WTC11 (cell line): ENCODE data around the gene SIGLEC12. TPM values are rescaled to one million over a fixed set of nuclear protein-coding genes. Genes with fewer than 3 reads are reported as not detected.

ENCODE experiments used
- ATAC-seq: fragments of 200-7000 bp; cut with Tn5 transposase; 2 replicates; pipeline ENCODE4 v1.10.0; 2021; ENCODE audit warnings: mild to moderate bottlenecking, moderate library complexity
- CTCF ChIA-PET: fragments of 300-600 bp; sonication (Branson Sonifier 250); formaldehyde crosslinking; loops from one replicate; lab custom pipeline; 2021; ENCODE audit warnings: antibody characterized with exemption; lab: Charles Lee
- POLR2A ChIA-PET: fragments of 350-600 bp; sonication (Branson Sonifier 250); formaldehyde crosslinking; loops from one replicate; lab custom pipeline; 2021; ENCODE audit warnings: antibody characterized with exemption; lab: Charles Lee
- DNase-seq: peaks from one replicate; pipeline ENCODE4 v3.0.0; 2021; ENCODE audit warnings: low spot score
- H3K27ac Mint-ChIP-seq: 2 replicates; pipeline ENCODE4 v1.8.0; 2021; ENCODE audit warnings: mixed read lengths
- H3K27me3 Mint-ChIP-seq: 2 replicates; pipeline ENCODE4 v1.8.0; 2021; ENCODE audit warnings: low read depth, mild to moderate bottlenecking, moderate library complexity, mixed read lengths
- H3K36me3 Mint-ChIP-seq: 2 replicates; pipeline ENCODE4 v1.8.0; 2021; ENCODE audit warnings: mixed read lengths
- H3K4me1 Mint-ChIP-seq: 2 replicates; pipeline ENCODE4 v1.8.0; 2022; ENCODE audit warnings: mixed read lengths
- H3K4me3 Mint-ChIP-seq: 2 replicates; pipeline ENCODE4 v1.8.0; 2021; ENCODE audit warnings: mild to moderate bottlenecking, moderate library complexity, mixed read lengths
- H3K9me3 Mint-ChIP-seq: 2 replicates; pipeline ENCODE4 v1.8.0; 2021; ENCODE audit warnings: mixed read lengths
- CREB1 ChIP-seq: sonication (generic); formaldehyde crosslinking; IDR thresholded peaks from 2 replicates; pipeline ENCODE4 v1.8.0; 2023; ENCODE audit warnings: mild to moderate bottlenecking, missing genetic modification reagents
- FOXK1 ChIP-seq: sonication (generic); formaldehyde crosslinking; IDR thresholded peaks from 2 replicates; pipeline ENCODE4 v1.8.0; 2022; ENCODE audit warnings: mild to moderate bottlenecking, moderate library complexity, missing genetic modification reagents
- HMGA2 ChIP-seq: fragments of 250-450 bp; sonication (Bioruptor Pico); IDR thresholded peaks from 2 replicates; pipeline ENCODE4 v1.4.0; 2021; ENCODE audit warnings: mild to moderate bottlenecking, moderate library complexity
- MXD4 ChIP-seq: fragments of 250-450 bp; sonication (Bioruptor Pico); IDR thresholded peaks from 2 replicates; pipeline ENCODE4 v1.8.0; 2021; ENCODE audit warnings: mild to moderate bottlenecking, moderate library complexity, borderline replicate concordance
- NFATC4 ChIP-seq: fragments of 250-450 bp; sonication (Bioruptor Pico); IDR thresholded peaks from 2 replicates; pipeline ENCODE4 v1.9.0; 2021; ENCODE audit warnings: mild to moderate bottlenecking
- NFE2L1 ChIP-seq: sonication (generic); formaldehyde crosslinking; IDR thresholded peaks from 2 replicates; pipeline ENCODE4 v1.8.1; 2023; ENCODE audit warnings: missing genetic modification reagents
- NR1H2 ChIP-seq: sonication (generic); formaldehyde crosslinking; IDR thresholded peaks from 2 replicates; pipeline ENCODE4 v1.9.0; 2021; ENCODE audit warnings: mild to moderate bottlenecking, moderate library complexity, missing genetic modification reagents
- RELA ChIP-seq: sonication (generic); formaldehyde crosslinking; IDR thresholded peaks from 2 replicates; pipeline ENCODE4 v1.8.1; 2022; ENCODE audit warnings: missing genetic modification reagents, mild to moderate bottlenecking, borderline replicate concordance
- SP1 ChIP-seq: sonication (generic); formaldehyde crosslinking; conservative IDR thresholded peaks from 2 replicates; pipeline ENCODE4 v1.8.1; 2022; ENCODE audit warnings: missing genetic modification reagents
- TCF7 ChIP-seq: sonication (generic); formaldehyde crosslinking; IDR thresholded peaks from 2 replicates; pipeline ENCODE4 v1.8.0; 2022; ENCODE audit warnings: mild to moderate bottlenecking, low read depth, missing genetic modification reagents, moderate library complexity
- ZNF416 ChIP-seq: fragments of 250-450 bp; sonication (Bioruptor Pico); IDR thresholded peaks from 2 replicates; pipeline ENCODE4 v1.9.0; 2021; ENCODE audit warnings: mild to moderate bottlenecking, inconsistent platforms
- total RNA-seq: library from RNA; stranded (reverse); gene quantifications from 3 replicates; pipeline ENCODE4 v1.2.3, GENCODE V29; 2021
- TF ChIP-seq, protein P1 (sequence below): sonication (generic); formaldehyde crosslinking; conservative IDR thresholded peaks from 2 replicates; pipeline ENCODE4 v1.8.1; 2022; ENCODE audit warnings: mild to moderate bottlenecking, missing genetic modification reagents
- TF ChIP-seq, protein P2 (sequence below): sonication (generic); formaldehyde crosslinking; IDR thresholded peaks from 2 replicates; pipeline ENCODE4 v1.8.1; 2023; ENCODE audit warnings: mild to moderate bottlenecking, missing genetic modification reagents, moderate library complexity
- TF ChIP-seq, protein P3 (sequence below): sonication (generic); formaldehyde crosslinking; IDR thresholded peaks from 2 replicates; pipeline ENCODE4 v1.8.1; 2022; ENCODE audit warnings: missing genetic modification reagents, borderline replicate concordance
- TF ChIP-seq, protein P4 (sequence below): sonication (generic); formaldehyde crosslinking; IDR thresholded peaks from 2 replicates; pipeline ENCODE4 v1.8.1; 2022; ENCODE audit warnings: mild to moderate bottlenecking, moderate library complexity, missing genetic modification reagents
- TF ChIP-seq, protein P5 (sequence below): sonication (generic); formaldehyde crosslinking; IDR thresholded peaks from 2 replicates; pipeline ENCODE4 v1.8.1; 2023; ENCODE audit warnings: mild to moderate bottlenecking, missing genetic modification reagents
- TF ChIP-seq, protein P6 (sequence below): sonication (generic); formaldehyde crosslinking; IDR thresholded peaks from 2 replicates; pipeline ENCODE4 v1.8.0; 2022; ENCODE audit warnings: mild to moderate bottlenecking, missing genetic modification reagents
- TF ChIP-seq, protein P7 (sequence below): sonication (generic); formaldehyde crosslinking; IDR thresholded peaks from 2 replicates; pipeline ENCODE4 v1.8.1; 2023; ENCODE audit warnings: mild to moderate bottlenecking, missing genetic modification reagents, moderate library complexity
- TF ChIP-seq, protein P8 (sequence below): sonication (generic); formaldehyde crosslinking; IDR thresholded peaks from 2 replicates; pipeline ENCODE4 v1.8.0; 2022; ENCODE audit warnings: mild to moderate bottlenecking, missing genetic modification reagents
- TF ChIP-seq, protein P9 (sequence below): fragments of 250-450 bp; sonication (Bioruptor Pico); IDR thresholded peaks from 2 replicates; pipeline ENCODE4 v1.9.0; 2021; ENCODE audit warnings: mild to moderate bottlenecking
- TF ChIP-seq, protein P10 (sequence below): sonication (generic); formaldehyde crosslinking; IDR thresholded peaks from 2 replicates; pipeline ENCODE4 v1.8.1; 2022; ENCODE audit warnings: low read depth, mild to moderate bottlenecking, moderate library complexity, missing genetic modification reagents, borderline replicate concordance

The SIGLEC12 gene
- total RNA-seq, 1 experiment from 2014 or later: not detected

DNA sequence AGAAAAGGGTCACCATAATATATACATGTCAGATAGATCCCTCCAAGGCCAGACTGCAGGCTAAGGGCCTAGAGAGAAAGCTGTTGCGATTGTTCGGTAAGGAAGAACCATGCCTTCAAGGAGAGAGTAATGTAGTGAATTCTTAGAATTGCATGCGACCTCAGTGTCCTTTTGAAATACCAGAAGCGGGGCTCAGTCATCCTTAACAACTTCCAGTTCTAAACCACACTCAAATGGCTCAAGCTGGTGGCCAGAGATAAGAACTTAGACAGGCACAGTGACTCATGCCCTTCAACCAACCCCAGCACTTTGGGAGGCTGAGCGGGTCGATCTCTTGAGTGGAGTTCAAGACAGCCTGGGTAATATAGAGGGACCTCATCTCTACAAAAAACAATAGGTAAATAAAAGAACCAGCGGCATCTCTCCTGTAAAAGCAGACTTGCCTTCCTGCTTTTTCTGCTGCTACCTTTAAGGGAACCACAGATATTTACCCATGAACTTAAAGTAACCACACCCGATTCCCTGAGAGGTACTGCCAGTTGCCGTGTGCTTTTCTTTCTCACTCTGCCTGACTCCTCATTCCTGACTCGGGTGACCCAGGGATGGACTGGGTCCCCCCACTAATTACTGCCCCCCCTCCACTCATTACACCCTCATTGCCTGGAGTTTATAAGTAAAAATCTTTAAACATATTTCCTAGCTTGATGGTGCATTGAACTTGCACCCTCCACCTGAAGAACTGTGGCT is 45.2 kb upstream of the SIGLEC12 start:
- TF ChIP-seq NFE2L1 (no peak), TCF7 (no peak), NR1H2 (CRISPR knock-in tag) (no peak), HMGA2 (no peak)
- TF ChIP-seq, protein P1, sequence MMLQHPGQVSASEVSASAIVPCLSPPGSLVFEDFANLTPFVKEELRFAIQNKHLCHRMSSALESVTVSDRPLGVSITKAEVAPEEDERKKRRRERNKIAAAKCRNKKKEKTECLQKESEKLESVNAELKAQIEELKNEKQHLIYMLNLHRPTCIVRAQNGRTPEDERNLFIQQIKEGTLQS (CRISPR knock-in tag): no peak
- TF ChIP-seq, protein P2, sequence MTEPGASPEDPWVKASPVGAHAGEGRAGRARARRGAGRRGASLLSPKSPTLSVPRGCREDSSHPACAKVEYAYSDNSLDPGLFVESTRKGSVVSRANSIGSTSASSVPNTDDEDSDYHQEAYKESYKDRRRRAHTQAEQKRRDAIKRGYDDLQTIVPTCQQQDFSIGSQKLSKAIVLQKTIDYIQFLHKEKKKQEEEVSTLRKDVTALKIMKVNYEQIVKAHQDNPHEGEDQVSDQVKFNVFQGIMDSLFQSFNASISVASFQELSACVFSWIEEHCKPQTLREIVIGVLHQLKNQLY (CRISPR knock-in tag): no peak
- TF ChIP-seq, protein P3, sequence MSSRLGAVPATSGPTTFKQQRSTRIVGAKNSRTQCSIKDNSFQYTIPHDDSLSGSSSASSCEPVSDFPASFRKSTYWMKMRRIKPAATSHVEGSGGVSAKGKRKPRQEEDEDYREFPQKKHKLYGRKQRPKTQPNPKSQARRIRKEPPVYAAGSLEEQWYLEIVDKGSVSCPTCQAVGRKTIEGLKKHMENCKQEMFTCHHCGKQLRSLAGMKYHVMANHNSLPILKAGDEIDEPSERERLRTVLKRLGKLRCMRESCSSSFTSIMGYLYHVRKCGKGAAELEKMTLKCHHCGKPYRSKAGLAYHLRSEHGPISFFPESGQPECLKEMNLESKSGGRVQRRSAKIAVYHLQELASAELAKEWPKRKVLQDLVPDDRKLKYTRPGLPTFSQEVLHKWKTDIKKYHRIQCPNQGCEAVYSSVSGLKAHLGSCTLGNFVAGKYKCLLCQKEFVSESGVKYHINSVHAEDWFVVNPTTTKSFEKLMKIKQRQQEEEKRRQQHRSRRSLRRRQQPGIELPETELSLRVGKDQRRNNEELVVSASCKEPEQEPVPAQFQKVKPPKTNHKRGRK (CRISPR knock-in tag): no peak
- TF ChIP-seq, protein P4, sequence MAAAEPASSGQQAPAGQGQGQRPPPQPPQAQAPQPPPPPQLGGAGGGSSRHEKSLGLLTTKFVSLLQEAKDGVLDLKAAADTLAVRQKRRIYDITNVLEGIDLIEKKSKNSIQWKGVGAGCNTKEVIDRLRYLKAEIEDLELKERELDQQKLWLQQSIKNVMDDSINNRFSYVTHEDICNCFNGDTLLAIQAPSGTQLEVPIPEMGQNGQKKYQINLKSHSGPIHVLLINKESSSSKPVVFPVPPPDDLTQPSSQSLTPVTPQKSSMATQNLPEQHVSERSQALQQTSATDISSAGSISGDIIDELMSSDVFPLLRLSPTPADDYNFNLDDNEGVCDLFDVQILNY (CRISPR knock-in tag): no peak
- TF ChIP-seq, protein P5, sequence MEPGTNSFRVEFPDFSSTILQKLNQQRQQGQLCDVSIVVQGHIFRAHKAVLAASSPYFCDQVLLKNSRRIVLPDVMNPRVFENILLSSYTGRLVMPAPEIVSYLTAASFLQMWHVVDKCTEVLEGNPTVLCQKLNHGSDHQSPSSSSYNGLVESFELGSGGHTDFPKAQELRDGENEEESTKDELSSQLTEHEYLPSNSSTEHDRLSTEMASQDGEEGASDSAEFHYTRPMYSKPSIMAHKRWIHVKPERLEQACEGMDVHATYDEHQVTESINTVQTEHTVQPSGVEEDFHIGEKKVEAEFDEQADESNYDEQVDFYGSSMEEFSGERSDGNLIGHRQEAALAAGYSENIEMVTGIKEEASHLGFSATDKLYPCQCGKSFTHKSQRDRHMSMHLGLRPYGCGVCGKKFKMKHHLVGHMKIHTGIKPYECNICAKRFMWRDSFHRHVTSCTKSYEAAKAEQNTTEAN: no peak
- Mint-ChIP-seq H3K36me3 (no peaks in the 10 kb centered on the region), H3K4me1 (peaks cover 3% of the 10 kb centered on the region), H3K27ac (no peak overlapping the region), H3K4me3 (no peak overlapping the region), H3K27me3 (peaks cover 55% of the 10 kb centered on the region), H3K9me3 (peaks cover 5% of the 10 kb centered on the region; the same call in 1 of the 2 replicates)
- ChIA-PET POLR2A (no interaction called here), CTCF (interaction anchor here (1.2 kb wide), 1 partner anchor 18 kb away, joined by 4 read pairs; no protein-coding TSS in a partner anchor)
- DNase-seq (no peak), ATAC-seq (no peak)

DNA sequence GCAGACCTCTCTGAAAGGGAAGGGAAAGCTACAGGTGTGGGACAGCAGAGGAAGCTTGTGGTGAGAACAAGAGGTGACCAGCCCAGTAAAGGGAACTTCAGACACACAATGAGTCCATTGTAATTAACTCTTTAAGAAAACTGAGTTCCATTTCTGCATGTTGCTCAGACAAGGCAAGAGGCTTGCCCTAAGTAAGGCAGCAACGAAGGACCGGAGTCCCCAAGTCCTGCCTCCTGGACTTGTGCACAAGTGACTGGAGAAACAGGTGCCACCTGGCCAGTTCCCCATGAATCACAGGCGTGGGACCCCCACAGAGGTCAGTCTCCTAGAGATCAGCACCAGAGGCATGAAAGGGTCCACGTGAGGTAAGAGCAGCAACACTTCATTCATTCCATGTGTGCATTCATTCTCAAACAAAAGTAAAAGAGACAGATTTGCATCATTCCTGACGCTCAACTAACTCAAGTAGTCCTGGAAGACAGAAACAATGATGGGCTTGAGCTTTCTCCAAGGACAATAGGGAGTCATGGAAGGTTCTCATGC is 44.6 kb upstream of the SIGLEC12 start:
- ATAC-seq: no peak
- no peak overlapping the region for H3K4me3 Mint-ChIP-seq
- DNase-seq: no peak
- POLR2A ChIA-PET: no interaction called here
- H3K27me3 Mint-ChIP-seq: peaks cover 55% of the 10 kb centered on the region
- H3K27ac Mint-ChIP-seq: no peak overlapping the region
- TF ChIP-seq FOXK1 (CRISPR knock-in tag): no peak
- no peak for TF ChIP-seq MXD4 (CRISPR knock-in tag)
- no peak for TF ChIP-seq SP1 (CRISPR knock-in tag)
- no peak for TF ChIP-seq HMGA2
- no peak for TF ChIP-seq RELA (CRISPR knock-in tag)
- TF ChIP-seq, protein P6, sequence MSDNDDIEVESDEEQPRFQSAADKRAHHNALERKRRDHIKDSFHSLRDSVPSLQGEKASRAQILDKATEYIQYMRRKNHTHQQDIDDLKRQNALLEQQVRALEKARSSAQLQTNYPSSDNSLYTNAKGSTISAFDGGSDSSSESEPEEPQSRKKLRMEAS (CRISPR knock-in tag): no peak
- TF ChIP-seq ZNF416 (CRISPR knock-in tag): no peak
- TF ChIP-seq, protein P7, sequence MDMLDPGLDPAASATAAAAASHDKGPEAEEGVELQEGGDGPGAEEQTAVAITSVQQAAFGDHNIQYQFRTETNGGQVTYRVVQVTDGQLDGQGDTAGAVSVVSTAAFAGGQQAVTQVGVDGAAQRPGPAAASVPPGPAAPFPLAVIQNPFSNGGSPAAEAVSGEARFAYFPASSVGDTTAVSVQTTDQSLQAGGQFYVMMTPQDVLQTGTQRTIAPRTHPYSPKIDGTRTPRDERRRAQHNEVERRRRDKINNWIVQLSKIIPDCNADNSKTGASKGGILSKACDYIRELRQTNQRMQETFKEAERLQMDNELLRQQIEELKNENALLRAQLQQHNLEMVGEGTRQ: no peak
- TF ChIP-seq, protein P8, sequence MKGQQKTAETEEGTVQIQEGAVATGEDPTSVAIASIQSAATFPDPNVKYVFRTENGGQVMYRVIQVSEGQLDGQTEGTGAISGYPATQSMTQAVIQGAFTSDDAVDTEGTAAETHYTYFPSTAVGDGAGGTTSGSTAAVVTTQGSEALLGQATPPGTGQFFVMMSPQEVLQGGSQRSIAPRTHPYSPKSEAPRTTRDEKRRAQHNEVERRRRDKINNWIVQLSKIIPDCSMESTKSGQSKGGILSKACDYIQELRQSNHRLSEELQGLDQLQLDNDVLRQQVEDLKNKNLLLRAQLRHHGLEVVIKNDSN: no peak
- TF ChIP-seq, protein P9, sequence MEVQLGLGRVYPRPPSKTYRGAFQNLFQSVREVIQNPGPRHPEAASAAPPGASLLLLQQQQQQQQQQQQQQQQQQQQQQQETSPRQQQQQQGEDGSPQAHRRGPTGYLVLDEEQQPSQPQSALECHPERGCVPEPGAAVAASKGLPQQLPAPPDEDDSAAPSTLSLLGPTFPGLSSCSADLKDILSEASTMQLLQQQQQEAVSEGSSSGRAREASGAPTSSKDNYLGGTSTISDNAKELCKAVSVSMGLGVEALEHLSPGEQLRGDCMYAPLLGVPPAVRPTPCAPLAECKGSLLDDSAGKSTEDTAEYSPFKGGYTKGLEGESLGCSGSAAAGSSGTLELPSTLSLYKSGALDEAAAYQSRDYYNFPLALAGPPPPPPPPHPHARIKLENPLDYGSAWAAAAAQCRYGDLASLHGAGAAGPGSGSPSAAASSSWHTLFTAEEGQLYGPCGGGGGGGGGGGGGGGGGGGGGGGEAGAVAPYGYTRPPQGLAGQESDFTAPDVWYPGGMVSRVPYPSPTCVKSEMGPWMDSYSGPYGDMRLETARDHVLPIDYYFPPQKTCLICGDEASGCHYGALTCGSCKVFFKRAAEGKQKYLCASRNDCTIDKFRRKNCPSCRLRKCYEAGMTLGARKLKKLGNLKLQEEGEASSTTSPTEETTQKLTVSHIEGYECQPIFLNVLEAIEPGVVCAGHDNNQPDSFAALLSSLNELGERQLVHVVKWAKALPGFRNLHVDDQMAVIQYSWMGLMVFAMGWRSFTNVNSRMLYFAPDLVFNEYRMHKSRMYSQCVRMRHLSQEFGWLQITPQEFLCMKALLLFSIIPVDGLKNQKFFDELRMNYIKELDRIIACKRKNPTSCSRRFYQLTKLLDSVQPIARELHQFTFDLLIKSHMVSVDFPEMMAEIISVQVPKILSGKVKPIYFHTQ (CRISPR knock-in tag): no peak
- no peak for TF ChIP-seq NFATC4 (CRISPR knock-in tag)
- TF ChIP-seq, protein P5: no peak
- no peak for TF ChIP-seq CREB1 (CRISPR knock-in tag)
- TF ChIP-seq, protein P10, sequence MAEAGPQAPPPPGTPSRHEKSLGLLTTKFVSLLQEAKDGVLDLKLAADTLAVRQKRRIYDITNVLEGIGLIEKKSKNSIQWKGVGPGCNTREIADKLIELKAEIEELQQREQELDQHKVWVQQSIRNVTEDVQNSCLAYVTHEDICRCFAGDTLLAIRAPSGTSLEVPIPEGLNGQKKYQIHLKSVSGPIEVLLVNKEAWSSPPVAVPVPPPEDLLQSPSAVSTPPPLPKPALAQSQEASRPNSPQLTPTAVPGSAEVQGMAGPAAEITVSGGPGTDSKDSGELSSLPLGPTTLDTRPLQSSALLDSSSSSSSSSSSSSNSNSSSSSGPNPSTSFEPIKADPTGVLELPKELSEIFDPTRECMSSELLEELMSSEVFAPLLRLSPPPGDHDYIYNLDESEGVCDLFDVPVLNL (CRISPR knock-in tag): no peak
- no peak for TF ChIP-seq TCF7
- peaks cover 3% of the 10 kb centered on the region for H3K4me1 Mint-ChIP-seq
- H3K36me3 Mint-ChIP-seq: no peaks in the 10 kb centered on the region
- peaks cover 5% of the 10 kb centered on the region; the same call in 1 of the 2 replicates for H3K9me3 Mint-ChIP-seq
- CTCF ChIA-PET: interaction anchor here (1.0 kb wide), 1 partner anchor 115 kb away, joined by 3 read pairs; no protein-coding TSS in a partner anchor
